Neural cell (in vitro differentiated cells): ENCODE results near the gene PTTG1IP2. TPM values are rescaled to one million over a fixed set of nuclear protein-coding genes. Genes with fewer than 3 reads are reported as not detected.

ENCODE experiments used
- H2AFZ ChIP-seq: fragments of 200-600, 300-800 bp; sonication (generic), shearing (Covaris generic); 2 replicates; pipeline ENCODE4 v1.6.0; 2014; ENCODE audit warnings: low read depth, mild to moderate bottlenecking, antibody characterized with exemption, low read length, moderate library complexity
- H3F3A ChIP-seq: fragments of 200-600 bp; shearing (Covaris generic); 2 replicates; pipeline ENCODE4 v1.6.1; 2016; ENCODE audit warnings: mild to moderate bottlenecking, moderate library complexity, mixed read lengths, antibody characterized with exemption, low read length; ENCODE audit not compliant: insufficient read depth, poor library complexity, severe bottlenecking
- H3K27ac ChIP-seq: fragments of 200-600, 300-800 bp; sonication (generic), shearing (Covaris generic); 2 replicates; pipeline ENCODE4 v1.5.1; 2014; ENCODE audit warnings: mild to moderate bottlenecking, low read length, moderate library complexity
- H3K27me3 ChIP-seq: fragments of 300-800, 200-600 bp; sonication (generic), shearing (Covaris generic); 2 replicates; pipeline ENCODE4 v1.6.0; 2014; ENCODE audit warnings: mild to moderate bottlenecking, low read depth, low read length, moderate library complexity; ENCODE audit not compliant: insufficient read depth
- H3K36me3 ChIP-seq: fragments of 300-800, 200-600 bp; sonication (generic), shearing (Covaris generic); 2 replicates; pipeline ENCODE4 v1.5.1; 2014; ENCODE audit warnings: mild to moderate bottlenecking, antibody characterized with exemption, low read length, moderate library complexity; ENCODE audit not compliant: insufficient read depth
- H3K4me2 ChIP-seq: fragments of 300-800, 200-600 bp; sonication (generic), shearing (Covaris generic); 2 replicates; pipeline ENCODE4 v1.6.0; 2014; ENCODE audit warnings: mild to moderate bottlenecking, low read length
- H3K4me3 ChIP-seq: fragments of 300-800, 200-600 bp; sonication (generic), shearing (Covaris generic); 2 replicates; pipeline ENCODE4 v1.5.1; 2014; ENCODE audit warnings: mild to moderate bottlenecking, low read length, moderate library complexity
- H3K79me2 ChIP-seq: fragments of 200-600 bp; shearing (Covaris generic); replicated peaks from 2 replicates; pipeline ENCODE4 v1.6.0; 2014; ENCODE audit warnings: mild to moderate bottlenecking, low read length, moderate library complexity; ENCODE audit not compliant: insufficient read depth
- H3K9ac ChIP-seq: fragments of 300-800, 200-600 bp; sonication (generic), shearing (Covaris generic); 2 replicates; pipeline ENCODE4 v1.6.1; 2016; ENCODE audit warnings: mild to moderate bottlenecking, low read length, mixed read lengths
- H3K9me2 ChIP-seq: fragments of 200-600 bp; shearing (Covaris generic); 2 replicates; pipeline ENCODE4 v1.6.1; 2016; ENCODE audit warnings: mild to moderate bottlenecking, low read length, mixed read lengths; ENCODE audit not compliant: insufficient read depth
- H3K9me3 ChIP-seq: fragments of 200-600, 300-800 bp; sonication (generic), shearing (Covaris generic); 2 replicates; pipeline ENCODE4 v1.6.1; 2016; ENCODE audit warnings: mild to moderate bottlenecking, mixed run types, low read length, moderate library complexity, mixed read lengths
- H4K20me1 ChIP-seq: fragments of 200-600 bp; shearing (Covaris generic); 2 replicates; pipeline ENCODE4 v1.6.1; 2016; ENCODE audit warnings: mild to moderate bottlenecking, mixed run types; ENCODE audit not compliant: insufficient read depth
- CTCF ChIP-seq: fragments of 450-650 bp; IDR thresholded peaks from 2 replicates; pipeline ENCODE4 v1.5.1; 2014; ENCODE audit warnings: antibody characterized with exemption, mild to moderate bottlenecking, moderate library complexity; ENCODE audit not compliant: poor library complexity, severe bottlenecking
- EP300 ChIP-seq: fragments of 450-650 bp; conservative IDR thresholded peaks from 2 replicates; pipeline ENCODE4 v1.6.1; 2014; ENCODE audit warnings: antibody characterized with exemption, mild to moderate bottlenecking, moderate library complexity; ENCODE audit not compliant: poor library complexity, severe bottlenecking
- EZH2 ChIP-seq: fragments of 200-600, 300-800 bp; shearing (Covaris generic), sonication (generic); IDR thresholded peaks from 2 replicates; pipeline ENCODE4 v1.6.1; 2014; ENCODE audit warnings: antibody characterized with exemption, low read length, borderline replicate concordance, mild to moderate bottlenecking; ENCODE audit not compliant: insufficient read depth, poor library complexity, severe bottlenecking
- MXI1 ChIP-seq: fragments of 450-650 bp; conservative IDR thresholded peaks from 2 replicates; pipeline ENCODE4 v1.6.1; 2014; ENCODE audit warnings: antibody characterized with exemption, mild to moderate bottlenecking; ENCODE audit not compliant: poor library complexity, severe bottlenecking
- POLR2AphosphoS5 ChIP-seq: IDR thresholded peaks from 2 replicates; pipeline ENCODE4 v1.6.1; 2012
- RAD21 ChIP-seq: fragments of 450-650 bp; conservative IDR thresholded peaks from 2 replicates; pipeline ENCODE4 v1.6.1; 2014; ENCODE audit warnings: antibody characterized with exemption, mild to moderate bottlenecking, moderate library complexity
- SMC3 ChIP-seq: fragments of 450-650 bp; conservative IDR thresholded peaks from 2 replicates; pipeline ENCODE4 v1.6.1; 2014; ENCODE audit warnings: antibody characterized with exemption, mild to moderate bottlenecking, moderate library complexity; ENCODE audit not compliant: poor library complexity
- TAF1 ChIP-seq: IDR thresholded peaks from 2 replicates; pipeline ENCODE4 v1.6.1; 2012; ENCODE audit warnings: low read depth
- polyA plus RNA-seq: library from polyadenylated mRNA; depleted of rRNA; stranded (reverse); fragments of >200 nt; gene quantifications from 2 replicates; pipeline ENCODE4 v1.2.3, GENCODE V29; 2014
- TF ChIP-seq, protein P1 (sequence below): IDR thresholded peaks from 2 replicates; pipeline ENCODE4 v1.6.1; 2012; ENCODE audit warnings: borderline replicate concordance

Gene PTTG1IP2
- polyA plus RNA-seq, 1 donor from 2014 or later = not detected

DNA sequence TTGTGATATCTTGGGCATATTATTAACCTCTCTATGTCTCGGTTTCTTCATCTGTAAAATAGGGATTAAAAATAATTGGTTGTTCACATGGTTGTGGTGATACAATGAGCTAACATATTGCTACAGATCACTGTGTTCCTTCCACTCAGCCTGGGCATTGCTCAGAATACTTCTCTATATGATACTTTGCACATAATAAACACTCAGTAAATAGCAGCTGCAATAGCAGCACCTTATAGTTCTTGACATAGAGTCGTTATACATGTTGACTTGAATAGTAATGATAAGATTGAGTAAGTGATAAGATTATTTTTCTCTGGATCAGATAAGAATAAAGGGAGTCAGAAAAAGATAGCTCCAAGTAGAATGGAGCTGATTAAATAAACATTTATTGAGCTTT, 42.3 kb downstream of the PTTG1IP2 start:
- Histone ChIP-seq H3K27me3 (no peaks in the 10 kb centered on the region), H3K9ac (no peak overlapping the region), H3K27ac (no peak overlapping the region), H3K4me3 (no peak overlapping the region), H3K9me2 (no peaks in the 10 kb centered on the region), H3K4me2 (no peak overlapping the region), H3K79me2 (no peaks in the 10 kb centered on the region), H4K20me1 (no peaks in the 10 kb centered on the region), H2AFZ (no peak overlapping the region), H3K9me3 (no peaks in the 10 kb centered on the region), H3F3A (no peaks in the 10 kb centered on the region), H3K36me3 (no peaks in the 10 kb centered on the region)
- no peak for TF ChIP-seq TAF1
- no peak for TF ChIP-seq SMC3
- TF ChIP-seq MXI1 = no peak
- no peak for TF ChIP-seq RAD21

DNA sequence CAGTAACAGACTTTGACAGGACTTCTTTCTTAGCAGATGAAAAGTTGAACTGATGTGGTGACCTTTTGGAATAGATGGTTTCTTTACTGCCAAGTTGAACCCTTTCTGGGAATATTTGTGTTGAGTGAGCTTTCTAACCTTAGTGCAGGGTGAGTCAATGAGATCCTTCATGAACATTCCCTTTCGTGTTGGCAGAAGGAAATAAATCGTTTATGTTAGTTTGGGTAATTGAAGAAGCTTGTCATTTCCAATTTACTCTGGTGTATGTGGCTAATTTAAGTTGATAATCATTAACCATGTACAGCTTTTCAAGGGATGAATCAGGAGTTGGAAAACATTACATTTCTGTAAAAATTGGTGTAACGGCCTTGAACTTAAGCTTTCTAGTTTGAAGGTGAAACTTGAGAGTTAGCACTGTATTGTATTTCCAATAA, 43.4 kb downstream of the PTTG1IP2 start:
- H3K27ac ChIP-seq = no peak overlapping the region
- H2AFZ ChIP-seq = no peak overlapping the region
- no peak overlapping the region for H3K4me3 ChIP-seq
- H4K20me1 ChIP-seq = no peaks in the 10 kb centered on the region
- H3K36me3 ChIP-seq = no peaks in the 10 kb centered on the region
- no peaks in the 10 kb centered on the region for H3K79me2 ChIP-seq
- TF ChIP-seq EP300 (no peak), SMC3 (no peak), CTCF (no peak), MXI1 (no peak), POLR2AphosphoS5 (no peak), EZH2 (no peak), RAD21 (no peak), TAF1 (no peak)
- TF ChIP-seq, protein P1, sequence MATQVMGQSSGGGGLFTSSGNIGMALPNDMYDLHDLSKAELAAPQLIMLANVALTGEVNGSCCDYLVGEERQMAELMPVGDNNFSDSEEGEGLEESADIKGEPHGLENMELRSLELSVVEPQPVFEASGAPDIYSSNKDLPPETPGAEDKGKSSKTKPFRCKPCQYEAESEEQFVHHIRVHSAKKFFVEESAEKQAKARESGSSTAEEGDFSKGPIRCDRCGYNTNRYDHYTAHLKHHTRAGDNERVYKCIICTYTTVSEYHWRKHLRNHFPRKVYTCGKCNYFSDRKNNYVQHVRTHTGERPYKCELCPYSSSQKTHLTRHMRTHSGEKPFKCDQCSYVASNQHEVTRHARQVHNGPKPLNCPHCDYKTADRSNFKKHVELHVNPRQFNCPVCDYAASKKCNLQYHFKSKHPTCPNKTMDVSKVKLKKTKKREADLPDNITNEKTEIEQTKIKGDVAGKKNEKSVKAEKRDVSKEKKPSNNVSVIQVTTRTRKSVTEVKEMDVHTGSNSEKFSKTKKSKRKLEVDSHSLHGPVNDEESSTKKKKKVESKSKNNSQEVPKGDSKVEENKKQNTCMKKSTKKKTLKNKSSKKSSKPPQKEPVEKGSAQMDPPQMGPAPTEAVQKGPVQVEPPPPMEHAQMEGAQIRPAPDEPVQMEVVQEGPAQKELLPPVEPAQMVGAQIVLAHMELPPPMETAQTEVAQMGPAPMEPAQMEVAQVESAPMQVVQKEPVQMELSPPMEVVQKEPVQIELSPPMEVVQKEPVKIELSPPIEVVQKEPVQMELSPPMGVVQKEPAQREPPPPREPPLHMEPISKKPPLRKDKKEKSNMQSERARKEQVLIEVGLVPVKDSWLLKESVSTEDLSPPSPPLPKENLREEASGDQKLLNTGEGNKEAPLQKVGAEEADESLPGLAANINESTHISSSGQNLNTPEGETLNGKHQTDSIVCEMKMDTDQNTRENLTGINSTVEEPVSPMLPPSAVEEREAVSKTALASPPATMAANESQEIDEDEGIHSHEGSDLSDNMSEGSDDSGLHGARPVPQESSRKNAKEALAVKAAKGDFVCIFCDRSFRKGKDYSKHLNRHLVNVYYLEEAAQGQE = no peak
- H3K9ac ChIP-seq = no peak overlapping the region
- H3K27me3 ChIP-seq = no peaks in the 10 kb centered on the region
- no peaks in the 10 kb centered on the region for H3F3A ChIP-seq
- H3K9me2 ChIP-seq = no peaks in the 10 kb centered on the region
- no peak overlapping the region for H3K4me2 ChIP-seq
- no peaks in the 10 kb centered on the region for H3K9me3 ChIP-seq

GRCh38 chr7:90516257-90516656, 46.8 kb downstream of the PTTG1IP2 start:
- Histone ChIP-seq H3K9me3 (no peaks in the 10 kb centered on the region), H3K79me2 (no peaks in the 10 kb centered on the region), H3K27me3 (no peaks in the 10 kb centered on the region), H3K27ac (no peak overlapping the region), H3K4me3 (no peak overlapping the region), H3K4me2 (no peak overlapping the region), H3K9ac (no peak overlapping the region), H3F3A (no peaks in the 10 kb centered on the region), H2AFZ (no peak overlapping the region), H4K20me1 (no peaks in the 10 kb centered on the region), H3K36me3 (no peaks in the 10 kb centered on the region), H3K9me2 (no peaks in the 10 kb centered on the region)
- TF ChIP-seq EP300 (peak; percentile 99), MXI1 (no peak), POLR2AphosphoS5 (peak; percentile 84)
- TF ChIP-seq, protein P1 = peak; percentile 40
